DMS53 treated with DMSO at 0.1 percent for 48 hours (cell line): Measurements from ENCODE around the gene MIEF1.
A peak's percentile ranks its signal among the peaks of the same experiment; 100 is the strongest.

Experiments
- DNase-seq: peaks from one replicate; lab custom pipeline; 2025; ENCODE audit not compliant: unreplicated experiment; lab: John Stamatoyannopoulos, UW

The MIEF1 gene

DNA sequence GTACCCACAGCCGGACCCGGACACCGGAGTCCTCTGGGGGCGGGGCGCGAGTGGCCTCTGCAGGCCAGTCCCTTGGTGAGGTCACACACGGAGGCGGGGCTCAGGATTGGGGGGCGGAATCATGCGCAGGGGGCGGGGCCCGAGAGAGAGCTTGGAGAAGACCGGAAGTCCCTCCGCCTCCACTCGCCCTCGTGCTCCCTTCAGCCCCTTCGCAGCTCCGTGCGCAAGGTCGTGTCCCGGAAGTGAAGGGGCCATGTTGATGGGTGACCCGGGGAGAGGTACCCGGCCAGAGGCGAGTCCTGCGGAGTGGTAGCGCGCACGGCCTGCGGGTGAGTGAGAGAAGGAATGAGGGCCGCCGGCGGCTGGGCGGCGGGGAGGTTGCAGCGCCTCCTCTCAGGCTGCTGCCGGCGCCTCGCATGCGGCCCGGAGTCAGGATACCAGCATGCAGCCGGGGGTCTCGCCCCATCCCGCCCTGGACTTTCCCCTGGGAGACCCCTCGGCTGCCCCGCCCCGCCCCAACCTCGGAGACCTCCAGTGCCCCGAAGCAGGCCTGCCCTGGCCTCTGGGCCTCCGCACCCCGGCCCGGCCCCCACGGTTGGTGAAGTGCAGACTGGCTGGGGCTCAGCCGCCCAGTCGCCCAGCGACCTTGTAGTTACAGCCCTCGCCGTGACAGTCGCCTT, at the start of gene MIEF1:
Gene MIEF1 (plus strand): TSS at position 182 of the 680 bp plus-strand sequence. CDS start 9,005 bp downstream, outside the sequence.
- peak; percentile 69 for DNase-seq

DNA sequence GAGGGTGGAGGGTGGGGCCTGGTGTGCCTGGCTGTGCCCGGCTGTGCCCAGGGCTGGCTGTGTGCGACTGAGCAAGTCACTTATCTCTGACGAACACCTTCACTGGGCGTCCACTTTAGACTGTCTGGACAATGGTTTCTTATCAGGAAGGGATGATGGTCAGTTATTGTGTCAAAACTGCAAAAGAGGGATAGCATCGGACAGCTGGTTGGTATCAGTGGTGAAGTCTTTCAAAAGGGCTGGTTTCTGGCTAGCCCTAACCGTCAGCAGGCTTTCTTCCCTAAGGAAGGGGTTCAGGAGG, 49.4 kb upstream of the MIEF1 start:
- no peak for DNase-seq

DNA sequence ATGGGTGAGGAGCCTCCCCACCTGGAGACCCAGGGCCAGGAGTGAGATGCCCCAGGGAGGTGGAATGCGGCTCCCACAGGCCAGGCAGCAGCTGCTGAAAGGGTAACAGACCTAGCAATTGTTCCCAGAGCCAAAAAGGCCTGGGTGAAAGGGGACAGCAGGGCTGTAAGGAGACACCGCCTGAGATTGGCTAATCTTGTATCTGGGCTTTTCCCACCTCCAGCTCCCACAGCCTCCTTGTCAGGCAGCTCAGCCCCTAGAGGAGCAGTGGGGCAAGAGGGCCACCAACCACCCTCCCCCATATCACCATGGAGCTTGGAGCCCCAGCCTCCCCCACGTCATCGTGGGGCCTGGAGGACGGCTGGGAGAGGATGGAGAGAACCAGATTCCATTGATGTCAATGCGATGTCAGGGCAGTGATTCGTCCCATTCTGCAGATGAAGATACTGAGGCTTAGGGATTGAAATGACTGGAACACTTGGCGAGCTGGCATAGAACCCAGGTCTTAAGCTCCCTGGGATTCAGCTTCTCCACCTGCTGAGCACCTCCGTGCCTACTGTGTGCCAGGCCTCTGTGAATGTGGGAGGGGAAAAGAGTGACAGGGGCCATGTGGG, 48.2 kb upstream of the MIEF1 start:
- DNase-seq: no peak

DNA sequence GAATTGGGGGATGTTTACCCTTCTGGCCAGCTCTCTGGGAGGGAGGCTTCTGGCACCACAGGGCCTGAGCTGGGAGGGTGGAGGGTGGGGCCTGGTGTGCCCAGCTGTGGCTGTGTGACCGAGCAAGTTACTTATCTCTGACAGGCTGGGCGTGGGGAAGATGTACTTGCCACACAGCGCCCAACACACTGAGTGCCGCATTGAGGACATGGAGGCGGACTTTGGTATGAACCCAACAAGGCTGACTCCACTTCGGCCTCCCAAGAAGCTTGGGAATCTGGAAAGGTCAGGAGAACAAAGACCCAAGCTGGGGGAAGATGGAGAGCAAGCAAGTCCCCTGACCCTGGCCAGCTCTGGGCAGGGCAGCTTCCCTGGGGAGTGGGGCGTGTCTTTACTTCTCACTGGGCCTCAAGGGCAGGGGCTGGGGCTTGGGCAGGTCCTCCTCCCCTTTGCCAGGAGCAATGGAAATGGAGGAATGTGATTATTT, 47.7 kb upstream of the MIEF1 start:
- DNase-seq: no peak

DNA sequence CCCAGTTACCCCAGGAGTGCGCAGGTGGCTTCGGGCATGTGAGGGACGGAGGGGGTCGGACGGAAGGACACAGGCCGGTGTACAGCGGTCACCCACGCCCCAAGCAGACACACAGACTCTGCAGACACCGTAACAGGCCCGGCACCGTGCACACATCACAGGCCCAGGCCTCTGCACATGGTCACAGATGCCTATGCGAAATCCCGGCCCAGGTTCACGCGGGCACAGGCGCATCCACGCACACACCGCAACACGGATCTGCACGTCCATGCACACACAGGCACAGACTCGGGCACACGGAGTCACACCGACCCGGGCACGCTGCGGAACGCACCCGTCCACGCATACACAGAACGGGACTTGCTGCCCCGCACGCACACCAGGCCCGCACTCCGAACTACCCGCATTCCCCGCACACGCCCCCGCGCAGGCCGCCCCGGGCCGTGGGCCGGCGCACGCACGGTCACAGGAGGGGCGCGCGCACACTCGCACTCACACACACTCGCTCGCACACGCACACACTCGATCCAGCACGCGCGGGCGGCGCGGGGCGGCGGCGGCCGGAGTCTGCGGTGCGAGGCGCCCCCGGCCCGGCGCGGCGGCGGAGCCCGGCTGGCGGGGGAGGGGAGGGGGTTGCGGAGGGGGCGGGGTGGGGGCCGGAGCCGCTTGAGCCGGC, 45.4 kb upstream of the MIEF1 start, which contains the start of gene MGAT3:
Gene MGAT3 (plus strand): TSS at position 491 of the 676 bp plus-strand sequence. CDS start 30,336 bp downstream, outside the sequence.
- no peak for DNase-seq

DNA sequence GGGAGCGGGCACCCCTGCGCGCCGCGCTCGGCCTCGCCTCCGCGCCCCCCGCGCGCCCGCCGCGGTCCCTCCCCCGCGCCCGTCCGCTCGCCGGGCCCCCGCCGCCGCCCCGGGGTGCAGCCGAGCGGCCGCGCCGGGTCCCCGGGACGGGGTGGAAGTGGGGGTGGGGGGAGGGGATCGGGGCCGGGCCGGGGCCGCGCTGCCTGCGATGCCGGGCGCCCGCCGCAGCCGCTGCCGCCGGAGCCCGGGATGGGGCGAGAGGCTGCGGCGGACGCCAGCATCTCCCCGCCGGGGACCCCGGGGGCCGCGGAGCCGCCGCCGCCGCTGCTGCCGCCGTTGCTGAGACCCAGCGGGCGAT, 44.9 kb upstream of the MIEF1 start:
- DNase-seq: no peak

DNA sequence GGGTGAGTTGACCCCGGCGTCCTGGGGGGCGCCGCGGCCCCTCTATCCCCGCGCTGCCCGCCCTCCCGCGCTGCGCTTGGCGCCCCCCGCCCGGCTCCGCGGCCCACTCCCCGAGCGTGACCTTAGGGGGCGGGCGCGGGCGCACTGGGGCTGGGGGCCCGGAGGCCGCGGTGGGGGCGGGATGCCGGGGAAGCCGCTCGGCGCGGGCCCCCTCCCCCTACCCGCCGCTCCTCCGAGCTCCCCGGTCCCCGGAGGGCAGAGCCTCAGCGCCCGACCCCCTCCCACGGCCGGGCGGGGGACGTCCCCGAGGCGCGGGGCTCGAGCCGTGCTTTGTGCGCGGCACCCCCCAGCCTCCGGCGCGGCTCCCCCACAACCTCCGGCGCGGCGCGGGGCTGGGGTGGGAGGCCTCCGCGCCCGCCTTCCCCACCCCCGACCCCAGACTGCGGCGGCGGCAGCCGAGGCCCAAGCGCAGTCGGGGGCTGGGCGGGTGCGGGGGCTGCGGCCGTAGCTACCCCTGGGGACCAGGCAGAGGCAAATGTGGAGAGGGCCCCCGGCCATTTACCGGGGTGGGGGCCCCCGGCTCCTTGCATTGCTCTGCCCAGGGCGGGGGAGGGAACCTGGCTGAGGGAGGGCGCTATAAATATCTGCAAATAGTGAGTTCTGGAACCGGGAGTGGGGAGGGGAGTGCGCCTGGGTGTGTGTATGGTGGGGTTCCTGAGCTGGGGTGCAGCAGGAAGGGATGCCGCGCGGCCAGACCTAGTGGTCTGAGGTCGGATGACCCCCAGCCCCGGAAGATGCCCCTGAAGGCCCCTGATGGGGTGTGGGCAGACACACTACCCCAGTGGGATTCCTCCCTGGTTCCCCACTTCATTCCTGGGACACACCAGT, 44.3 kb upstream of the MIEF1 start:
- DNase-seq: no peak

DNA sequence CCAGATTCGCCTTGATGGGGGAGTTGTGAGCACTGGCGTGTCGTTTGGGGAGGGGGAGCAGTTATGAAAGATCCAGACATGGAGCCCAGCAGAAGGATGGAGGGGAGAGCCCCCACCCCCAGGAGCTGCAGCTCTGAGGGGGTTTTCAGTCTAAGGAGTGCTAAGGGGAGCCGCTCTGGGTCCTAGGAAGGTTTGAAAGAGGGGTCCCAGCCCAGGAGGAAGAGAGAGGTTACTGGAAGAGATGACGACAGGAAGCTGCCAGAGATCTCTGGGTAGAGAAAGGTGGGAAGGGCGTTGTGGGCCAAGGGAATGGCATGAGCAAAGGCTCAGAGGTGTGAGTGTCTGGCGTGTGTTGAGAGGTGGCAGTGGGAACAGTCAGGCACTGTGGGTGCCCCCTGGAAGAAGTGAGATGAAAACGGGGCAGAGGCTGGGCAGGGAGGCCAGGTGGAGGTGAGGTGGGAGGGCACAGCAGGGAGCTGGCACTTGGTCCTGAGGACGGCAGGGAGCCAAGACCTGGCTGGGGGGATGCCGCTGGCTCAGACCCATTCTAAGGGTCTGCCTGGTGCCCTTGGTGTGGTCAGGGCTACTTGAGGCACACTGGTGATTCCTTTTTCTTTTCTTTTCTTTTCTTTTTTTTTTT, 43.5 kb upstream of the MIEF1 start:
- no peak for DNase-seq

DNA sequence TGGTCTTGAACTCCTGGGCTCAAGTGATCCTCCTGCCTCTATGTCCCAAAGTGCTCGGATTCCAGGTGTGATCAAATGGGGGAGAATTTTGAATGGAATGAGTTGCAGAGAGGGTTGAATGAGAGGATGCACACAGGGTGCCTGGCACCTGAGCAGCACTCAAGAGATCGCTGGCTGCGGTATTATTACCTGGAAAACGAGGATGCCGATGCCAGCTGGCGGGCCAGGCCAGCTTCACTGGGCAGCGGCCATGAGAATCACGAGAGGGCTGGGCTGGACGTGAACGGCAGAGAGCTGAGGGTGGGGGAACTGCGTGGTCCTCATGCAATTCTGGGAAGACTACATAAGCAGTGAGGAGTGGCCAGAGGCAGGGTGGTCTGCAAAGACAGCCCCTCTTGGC, 42.4 kb upstream of the MIEF1 start:
- no peak for DNase-seq

DNA sequence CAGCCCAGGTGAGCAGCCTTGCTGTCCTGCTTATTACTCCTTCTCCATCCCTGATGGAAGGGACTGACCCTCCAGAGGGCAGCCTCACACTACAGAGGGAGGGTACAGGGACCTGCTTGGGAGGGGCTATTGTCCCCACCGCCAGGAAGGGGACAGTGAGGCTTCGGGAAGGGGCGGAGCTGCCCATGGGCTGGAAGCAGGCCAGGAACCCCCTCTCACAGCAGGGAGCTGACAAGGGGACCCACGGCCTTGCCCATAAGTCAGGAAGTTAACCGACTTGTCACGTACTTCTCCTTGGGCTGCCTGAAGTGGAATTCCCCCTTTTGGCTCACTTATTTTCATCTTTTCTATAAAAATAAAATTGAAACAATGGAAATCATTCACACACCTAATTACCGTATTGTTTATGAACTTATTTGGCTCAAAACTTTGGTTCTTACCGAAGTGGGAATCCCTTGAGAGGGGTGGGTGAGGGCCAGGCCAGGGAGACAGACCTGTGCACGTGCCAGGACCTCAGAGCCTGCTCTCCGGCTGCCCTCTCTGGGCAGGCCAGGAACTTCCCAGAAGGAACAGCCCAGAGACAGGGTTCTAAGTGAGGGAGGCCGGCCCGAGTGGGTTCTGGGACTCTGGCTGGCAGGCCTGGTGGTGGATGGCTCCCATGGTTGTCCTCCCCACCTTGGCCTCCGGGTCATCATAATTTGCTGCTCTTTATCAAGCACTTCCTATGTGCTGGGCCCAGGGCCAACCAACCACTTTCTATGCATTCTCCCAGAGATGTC, 39.5 kb upstream of the MIEF1 start:
- DNase-seq: no peak

DNA sequence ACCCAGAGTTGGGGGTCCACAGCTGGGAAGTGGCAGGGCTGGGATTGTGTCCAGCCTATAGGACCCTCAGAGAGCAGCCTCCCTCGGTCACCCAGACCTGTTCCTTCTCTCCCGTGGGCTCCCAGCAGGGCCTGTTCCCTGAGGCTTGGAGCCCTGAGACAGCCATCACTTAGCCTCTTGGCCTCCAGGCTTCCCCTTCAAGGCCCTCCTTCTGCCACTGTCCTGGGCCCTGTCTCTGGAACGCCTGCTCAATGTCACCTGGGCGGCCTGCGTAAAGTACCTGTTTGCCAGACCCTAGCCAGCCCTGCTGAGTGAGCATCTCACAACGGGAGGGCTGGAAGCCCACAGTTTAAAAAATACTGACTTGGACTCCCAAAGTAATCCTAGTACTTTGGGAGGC, 38.8 kb upstream of the MIEF1 start:
- DNase-seq: no peak

DNA sequence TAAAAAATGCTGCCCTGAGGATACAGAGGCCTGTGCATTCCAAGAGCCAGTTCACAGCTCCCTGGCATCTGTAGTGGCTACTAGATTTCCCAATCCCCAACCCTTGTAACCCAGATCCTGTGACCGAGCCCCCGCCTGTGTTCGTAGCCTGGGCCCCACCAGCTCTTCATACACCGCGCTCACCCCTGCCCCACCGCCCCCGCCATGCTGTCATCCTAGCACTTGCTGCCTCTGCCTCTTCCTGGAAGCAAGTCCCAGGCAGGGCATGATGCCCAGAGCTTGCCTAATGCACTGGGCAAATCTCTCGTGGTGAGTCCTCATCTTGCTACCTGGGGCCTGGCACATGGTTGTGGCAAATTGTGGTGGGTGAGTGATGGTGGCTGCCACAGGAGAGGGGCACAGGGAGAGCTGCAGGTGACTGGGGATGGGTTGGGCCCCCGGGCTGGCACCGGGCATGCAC, 38.1 kb upstream of the MIEF1 start:
- DNase-seq: no peak

DNA sequence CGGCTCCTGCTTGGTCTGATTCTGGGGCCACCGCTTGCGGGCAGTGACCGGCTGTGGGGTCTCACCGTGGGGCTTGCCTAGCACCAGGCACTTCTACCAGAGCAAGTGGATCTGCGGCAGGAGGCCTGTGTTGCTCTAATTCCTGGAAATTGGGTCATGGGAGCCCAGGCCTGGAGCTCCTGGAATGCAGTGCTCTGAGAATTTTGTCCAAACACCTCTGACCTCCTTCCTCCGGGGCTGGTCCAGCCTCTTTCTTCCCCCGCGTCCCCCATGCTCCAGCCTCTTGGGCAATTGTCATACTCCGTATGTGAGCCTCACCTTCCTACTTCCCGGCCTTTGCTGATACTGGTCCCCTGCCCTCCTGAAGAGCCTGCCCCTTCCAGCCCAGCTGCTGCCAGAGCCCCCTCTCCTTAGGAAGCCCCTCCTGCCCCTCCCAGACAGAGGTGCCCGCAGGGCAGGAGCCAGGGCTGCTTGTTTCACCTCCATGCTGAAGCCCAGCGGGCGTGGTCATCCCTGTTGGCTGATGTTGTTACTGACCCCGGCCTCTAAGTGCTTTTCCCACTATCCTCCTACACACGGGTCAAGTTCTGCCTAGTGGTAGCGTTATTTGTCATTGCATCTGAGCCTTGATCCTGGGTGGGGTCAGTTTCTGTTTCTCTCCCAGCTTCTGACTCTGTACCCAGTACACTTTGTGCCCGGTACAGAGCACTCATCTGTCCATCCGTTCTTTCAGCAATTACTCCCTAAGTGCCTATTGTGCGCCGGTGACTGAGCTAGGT, 35.7 kb upstream of the MIEF1 start:
- no peak for DNase-seq

DNA sequence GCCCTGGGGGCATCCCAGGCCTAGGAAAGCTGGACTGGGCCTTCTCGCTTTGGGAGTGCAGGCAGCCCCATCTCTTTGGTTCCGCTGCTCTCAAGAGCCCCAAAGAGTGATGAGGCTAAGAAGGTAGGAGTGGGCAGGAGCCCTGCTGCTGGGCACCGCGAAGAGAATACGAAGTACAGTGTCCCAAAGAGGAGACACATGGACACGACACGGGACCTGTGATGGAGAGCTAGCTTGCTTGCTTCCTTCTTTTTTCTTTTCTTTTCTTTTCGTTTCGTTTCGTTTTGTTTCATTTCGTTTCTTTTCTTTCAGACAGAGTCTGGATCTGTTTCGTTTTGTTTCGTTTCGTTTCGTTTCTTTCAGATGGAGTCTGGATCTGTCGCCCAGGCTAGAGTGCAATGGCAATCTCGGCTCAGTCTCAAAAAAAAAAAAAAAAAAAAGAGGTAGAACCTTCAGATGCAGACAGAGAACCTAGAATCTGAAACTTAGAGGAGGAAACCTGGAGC, 34.6 kb upstream of the MIEF1 start:
- DNase-seq: no peak

DNA sequence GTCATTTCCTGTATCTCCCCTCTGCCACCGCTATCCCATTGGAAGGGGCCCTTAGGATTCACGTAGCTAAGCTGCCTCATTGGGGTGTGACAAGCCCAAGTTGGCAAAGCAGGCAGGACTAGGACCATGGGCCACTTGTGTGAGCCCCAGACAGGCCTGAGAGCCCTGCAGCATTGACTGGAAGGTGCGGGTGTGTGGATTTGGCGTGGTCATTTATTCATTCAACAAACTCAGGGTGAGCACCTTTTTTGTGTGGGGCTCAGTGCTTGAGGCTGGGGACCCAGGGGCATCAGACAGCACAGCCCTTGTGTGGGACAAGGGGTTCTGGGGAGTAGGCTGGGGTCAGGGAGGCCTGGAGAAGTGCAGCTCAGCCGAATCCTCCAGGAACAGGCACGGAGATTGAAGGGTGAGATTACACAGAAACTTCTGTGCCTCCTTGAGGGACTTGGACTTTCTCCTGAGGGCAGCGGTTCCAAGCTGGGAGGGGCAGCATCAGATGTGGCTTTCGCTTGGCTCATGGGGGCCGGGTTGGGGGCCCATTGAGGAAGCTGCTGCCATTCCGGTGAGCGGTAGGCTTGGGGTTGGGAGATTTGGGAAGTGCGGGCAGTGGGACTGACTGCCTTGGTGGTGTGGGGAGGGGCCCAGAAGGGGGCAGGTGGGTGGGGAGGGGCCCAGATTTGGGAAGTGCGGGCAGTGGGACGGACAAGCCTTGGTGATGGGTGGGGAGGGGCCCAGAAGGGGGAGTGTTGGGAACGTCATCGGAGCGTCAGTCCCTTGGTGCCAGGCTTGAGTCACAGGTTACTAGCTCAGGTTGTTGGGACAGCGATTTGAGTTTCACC, 33.4 kb upstream of the MIEF1 start:
- no peak for DNase-seq

DNA sequence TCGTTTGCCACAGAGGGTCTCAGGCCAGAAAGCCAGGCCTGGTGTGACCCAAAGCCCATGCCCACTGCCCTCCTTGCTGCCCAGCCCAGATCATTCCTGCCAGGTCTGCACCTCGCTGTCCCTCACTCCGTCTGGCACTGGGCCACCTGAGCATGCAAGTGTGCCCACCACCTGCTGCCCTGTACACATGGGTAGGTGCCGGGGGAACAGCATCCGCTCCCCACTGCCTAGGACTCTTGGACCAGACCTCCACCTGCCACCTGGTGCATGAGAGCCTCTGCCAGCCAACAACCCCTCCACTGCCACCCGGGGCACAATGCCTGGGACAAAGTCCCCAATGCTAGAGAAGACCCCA, 32.8 kb upstream of the MIEF1 start:
- no peak for DNase-seq

DNA sequence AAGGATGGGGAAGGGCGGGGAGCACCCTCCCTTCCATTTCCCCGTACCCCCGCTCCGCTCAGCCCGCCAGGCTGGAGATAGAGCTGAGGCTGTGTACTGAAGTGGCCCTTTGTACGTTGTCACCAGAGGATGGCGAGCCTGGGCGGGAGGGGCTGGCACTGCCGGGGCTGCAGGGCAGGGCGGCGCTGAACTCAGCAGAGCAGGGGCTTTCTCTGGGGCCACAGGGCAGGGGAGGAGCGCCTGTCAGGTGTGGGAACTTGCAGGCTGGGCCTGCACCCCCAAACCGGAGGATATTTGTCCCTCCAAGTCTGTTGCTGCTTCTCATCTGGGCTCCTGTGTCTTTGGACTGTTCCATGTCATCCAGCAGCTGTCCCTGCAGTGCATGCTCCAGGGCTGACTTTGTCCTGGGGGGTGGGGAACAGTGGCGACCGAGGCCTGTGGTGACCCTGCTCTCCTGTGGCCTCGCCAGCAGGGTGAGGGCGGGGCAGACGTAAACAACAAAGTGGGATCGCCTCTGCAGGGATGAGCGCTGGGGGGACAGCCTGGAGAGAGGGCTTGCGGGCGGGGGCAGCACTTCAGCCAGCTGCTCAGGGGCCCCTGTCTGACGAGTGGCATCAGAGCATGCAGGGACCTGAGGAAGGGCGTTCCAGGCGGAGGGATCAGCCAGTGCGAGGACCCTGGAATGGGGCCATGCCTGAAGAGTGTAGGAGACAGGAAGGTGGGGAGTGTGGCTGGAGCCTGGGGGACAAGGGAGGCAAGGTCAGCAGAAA, 32.2 kb upstream of the MIEF1 start:
- peak; percentile 8 for DNase-seq
